Spleen (tissue), 11 donors: ENCODE results near the gene GADD45B. TPM values are rescaled to one million over a fixed set of nuclear protein-coding genes. Genes with fewer than 3 reads are reported as not detected.

Experiments used
- DNase-seq: peaks from one replicate; pipeline ENCODE4 v3.0.0-alpha.2; 2020
- H3K27ac ChIP-seq, 8 donors: fragments of 200-600 bp; sonication (generic) in 7 of 8; 1 replicate in 4 of 8; 2 replicates in 4 of 8; pipeline versions ENCODE4 v1.5.0 to v1.8.0; 2016 to 2021; ENCODE audit warnings: inconsistent platforms in 4 of 8, mild to moderate bottlenecking in 4 of 8, moderate library complexity in 1 of 8
- H3K27me3 ChIP-seq, 7 donors: fragments of 200-600 bp; sonication (generic) in 6 of 7; replicated peaks in 1 of 7; 1 replicate in 4 of 7; 2 replicates in 3 of 7; pipeline versions ENCODE4 v1.5.0 to v1.8.0; 2016 to 2021; ENCODE audit warnings: inconsistent platforms in 3 of 7, mild to moderate bottlenecking in 1 of 7
- H3K36me3 ChIP-seq, 6 donors: fragments of 200-600 bp; sonication (generic) in 5 of 6; 1 replicate in 4 of 6; 2 replicates in 2 of 6; pipeline versions ENCODE4 v1.5.0 to v1.8.0; 2016 to 2021; ENCODE audit warnings: inconsistent platforms in 2 of 6
- H3K4me1 ChIP-seq, 6 donors: fragments of 200-600 bp; sonication (generic) in 5 of 6; 1 replicate in 3 of 6; 2 replicates in 3 of 6; pipeline versions ENCODE4 v1.5.0 to v1.8.0; 2016 to 2021; ENCODE audit warnings: inconsistent platforms in 3 of 6
- H3K4me3 ChIP-seq, 8 donors: fragments of 200-600 bp; sonication (generic) in 7 of 8; 1 replicate in 4 of 8; 2 replicates in 4 of 8; pipeline versions ENCODE4 v1.5.0 to v1.8.0; 2016 to 2021; ENCODE audit warnings: inconsistent platforms in 4 of 8, mild to moderate bottlenecking in 4 of 8, moderate library complexity in 2 of 8
- H3K9me3 ChIP-seq, 8 donors: fragments of 200-600 bp; sonication (generic) in 7 of 8; 1 replicate in 4 of 8; 2 replicates in 4 of 8; pipeline versions ENCODE4 v1.5.0 to v1.8.0; 2016 to 2021; ENCODE audit warnings: inconsistent platforms in 4 of 8
- POLR2A ChIP-seq, 3 donors: fragments of 450-650 bp; IDR thresholded peaks; one replicate each; pipeline ENCODE4 v1.5.1; 2017; ENCODE audit warnings: antibody characterized with exemption in 3 of 3, mild to moderate bottlenecking in 1 of 3
- POLR2AphosphoS5 ChIP-seq, 3 donors: sonication (generic); formaldehyde crosslinking; IDR thresholded peaks; one replicate each; pipeline ENCODE4 v1.5.1; 2017; ENCODE audit warnings: antibody characterized with exemption in 3 of 3
- WGBS, 5 donors: extraction: QIAGEN DNeasy Blood & Tissue Kit in 3 of 5; methylation state at CpG; one replicate each; pipeline versions ENCODE4 v1.1.5 to v1.1.7; 2013 to 2018; 5-methylcytosine and 5-hydroxymethylcytosine counted together
- intact Hi-C: fragments of 100-400 bp; cut with DNase I; formaldehyde crosslinking; loops from one replicate; pipeline ENCODE4 v1.15.0; 2023; ENCODE audit warnings: low total_unique reads
- polyA plus RNA-seq, 3 donors: library from polyadenylated mRNA; stranded (reverse); fragments of 200-250 nt; gene quantifications; one replicate each; pipeline ENCODE4 v1.2.1, GENCODE V29; 2013
- total RNA-seq, 7 donors: library from RNA; depleted of rRNA in 3 of 7; stranded (reverse); fragments of >200 nt in 3 of 7; fragmentation: NEBNext Ultra II Directional in 4 of 7; extraction: Animal tissue kit (Norgen Biotek cat#: 25700) in 4 of 7; gene quantifications; one replicate each; pipeline versions ENCODE4 v1.1.0 to v1.2.1, GENCODE V29; 2016 to 2021
- TF ChIP-seq, protein P1 (sequence below), 11 experiments: fragments of 200-600 bp in 7 of 11; fragments of 450-650 bp in 4 of 11; sonication (generic) in 4 of 11; IDR thresholded peaks in 8 of 11; conservative IDR thresholded peaks in 3 of 11; 1 replicate in 7 of 11; 2 replicates in 4 of 11; pipeline versions ENCODE4 v1.4.0 to v1.8.0; 2016 to 2021; ENCODE audit warnings: antibody characterized with exemption in 11 of 11, inconsistent platforms in 4 of 11, mild to moderate bottlenecking in 1 of 11
- donor health status: healthy with polysubstance abuse.
- donor health status: DM: no; HTN: no; CAD: no; lungs with moderate emphysema.
- donor health status: DM: no; HTN: no; CAD: no.
- donor health status: Bipolar disorder and iron deficiency.
- donor health status: healthy.
- donor health status: DM: no; HTN: no; CAD: no.
- donor health status: DM: yes; HTN: yes; CAD: no.

Gene GADD45B
- total and polyA plus RNA-seq, 10 donors: 40.6 to 114 (median 75.8) TPM

- Histone ChIP-seq H3K4me1 (peaks cover 37 to 70% (median 52%) of the 10 kb centered on the region in 6 donors), H3K9me3 (peaks cover 0 to 10% (median 7%) of the 10 kb centered on the region in 8 donors), H3K27me3 (peaks cover 0 to 56% (median 23%) of the 10 kb centered on the region in 7 donors), H3K27ac (peak overlapping the region in 6 of 8 donors; percentile 26 to 73 (median 48)), H3K4me3 (peak overlapping the region in 7 of 8 donors; percentile 20 to 64 (median 38)), H3K36me3 (no peaks in the 10 kb centered on the region)
- intact Hi-C loops: no loop called here
- WGBS, 5 donors: 8 to 14% (median 10%) methylated on average over 21 to 32 of the region's 32 CpGs
- TF ChIP-seq, protein P1, sequence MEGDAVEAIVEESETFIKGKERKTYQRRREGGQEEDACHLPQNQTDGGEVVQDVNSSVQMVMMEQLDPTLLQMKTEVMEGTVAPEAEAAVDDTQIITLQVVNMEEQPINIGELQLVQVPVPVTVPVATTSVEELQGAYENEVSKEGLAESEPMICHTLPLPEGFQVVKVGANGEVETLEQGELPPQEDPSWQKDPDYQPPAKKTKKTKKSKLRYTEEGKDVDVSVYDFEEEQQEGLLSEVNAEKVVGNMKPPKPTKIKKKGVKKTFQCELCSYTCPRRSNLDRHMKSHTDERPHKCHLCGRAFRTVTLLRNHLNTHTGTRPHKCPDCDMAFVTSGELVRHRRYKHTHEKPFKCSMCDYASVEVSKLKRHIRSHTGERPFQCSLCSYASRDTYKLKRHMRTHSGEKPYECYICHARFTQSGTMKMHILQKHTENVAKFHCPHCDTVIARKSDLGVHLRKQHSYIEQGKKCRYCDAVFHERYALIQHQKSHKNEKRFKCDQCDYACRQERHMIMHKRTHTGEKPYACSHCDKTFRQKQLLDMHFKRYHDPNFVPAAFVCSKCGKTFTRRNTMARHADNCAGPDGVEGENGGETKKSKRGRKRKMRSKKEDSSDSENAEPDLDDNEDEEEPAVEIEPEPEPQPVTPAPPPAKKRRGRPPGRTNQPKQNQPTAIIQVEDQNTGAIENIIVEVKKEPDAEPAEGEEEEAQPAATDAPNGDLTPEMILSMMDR (IDR thresholded peaks at IDR 0.05 in 8 of 11, conservative IDR thresholded peaks at IDR 0.05 in 3 of 11): no peak
- TF ChIP-seq POLR2AphosphoS5 (IDR thresholded peaks at IDR 0.05) (no peak), POLR2A (IDR thresholded peaks at IDR 0.05) (no peak)
- no peak for DNase-seq
These were observed 12.5 kb downstream of the GADD45B start for GRCh38 chr19:2488405-2488941.

- 2 to 11% (median 4%) methylated on average over 22 to 78 of the region's 78 CpGs for WGBS, 5 donors
- Histone ChIP-seq H3K4me1 (peaks cover 37 to 77% (median 54%) of the 10 kb centered on the region in 6 donors), H3K4me3 (peak overlapping the region in 7 of 8 donors; percentile 20 to 64 (median 38)), H3K27me3 (peaks cover 0 to 63% (median 23%) of the 10 kb centered on the region in 7 donors), H3K36me3 (no peaks in the 10 kb centered on the region), H3K27ac (peak overlapping the region in 6 of 8 donors; percentile 26 to 73 (median 48)), H3K9me3 (peaks cover 0 to 3% (median under 1%) of the 10 kb centered on the region in 8 donors)
- TF ChIP-seq POLR2AphosphoS5 (IDR thresholded peaks at IDR 0.05): peak; percentile 46 to 78 (median 75)
- TF ChIP-seq, protein P1 (IDR thresholded peaks at IDR 0.05 in 8 of 11, conservative IDR thresholded peaks at IDR 0.05 in 3 of 11): peak in 2 of 11 experiments; percentile 8 to 14
- no peak for TF ChIP-seq POLR2A (IDR thresholded peaks at IDR 0.05)
- intact Hi-C loops: no loop called here
- DNase-seq: peak; percentile 86
These were observed 13.2 kb downstream of the GADD45B start for GRCh38 chr19:2488942-2489731.

DNA sequence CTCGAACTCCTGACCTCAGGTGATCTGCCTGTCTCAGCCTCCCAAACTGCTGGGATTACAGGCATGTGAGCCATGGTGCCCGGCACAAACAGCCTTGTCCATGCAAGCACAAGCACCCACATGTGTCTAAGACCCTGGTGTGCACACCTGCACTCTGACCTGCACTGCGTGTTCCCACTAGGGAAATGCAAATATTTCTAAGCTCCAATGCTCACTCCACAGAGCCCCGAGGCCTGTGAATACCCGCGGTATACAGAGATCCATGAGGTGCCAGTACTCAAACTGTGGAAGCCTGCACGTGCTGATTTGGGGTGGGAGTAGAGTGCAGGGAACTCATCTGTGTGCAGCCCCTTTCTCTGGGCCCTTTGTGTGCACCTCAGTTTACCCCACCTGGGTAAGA lies 14.7 kb downstream of the GADD45B start:
- intact Hi-C loops: no loop called here
- H3K9me3 ChIP-seq: no peaks in the 10 kb centered on the region
- WGBS, 5 donors: 42 to 55% (median 44%) methylated on average over 7 of the region's 7 CpGs

More for the DNA sequence above, 14.7 kb downstream of the GADD45B start:
- TF ChIP-seq POLR2A (IDR thresholded peaks at IDR 0.05) (no peak), POLR2AphosphoS5 (IDR thresholded peaks at IDR 0.05) (no peak)
- TF ChIP-seq, protein P1 (IDR thresholded peaks at IDR 0.05 in 8 of 11, conservative IDR thresholded peaks at IDR 0.05 in 3 of 11): no peak
- Histone ChIP-seq H3K27ac (peak overlapping the region in 3 of 8 donors; percentile 19 to 47 (median 35)), H3K36me3 (no peaks in the 10 kb centered on the region), H3K4me3 (peak overlapping the region in 1 of 8 donors; percentile 27), H3K4me1 (peaks cover 45 to 92% (median 70%) of the 10 kb centered on the region in 6 donors), H3K27me3 (peaks cover 0 to 75% (median 23%) of the 10 kb centered on the region in 7 donors)
- no peak for DNase-seq
